ENCODE data around the gene CFAP92.

CFAP92 gene

DNA sequence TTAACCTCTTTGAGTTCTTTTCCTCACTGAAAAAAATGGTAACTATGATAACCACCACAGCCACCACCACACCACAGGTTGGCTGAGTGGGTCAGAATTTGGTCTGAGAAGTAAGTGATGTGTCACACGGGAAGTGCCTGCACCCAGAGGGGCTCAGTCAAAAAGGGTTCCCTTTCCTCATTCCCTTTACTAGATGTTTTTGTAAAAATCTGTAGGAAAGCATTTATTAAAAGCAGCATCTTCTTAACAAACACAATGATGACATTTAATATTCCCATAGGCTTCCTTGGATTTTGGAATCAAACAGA, 23.2 kb downstream of the CFAP92 start:
- H3K4me1 Mint-ChIP-seq: peaks cover 5% of the 10 kb centered on the region
- no peak overlapping the region for H3K27ac Mint-ChIP-seq
- H3K9me3 Mint-ChIP-seq: no peaks in the 10 kb centered on the region
- no peaks in the 10 kb centered on the region for H3K36me3 Mint-ChIP-seq (ENCODE audit: low read depth)
- TF ChIP-seq, protein P1, sequence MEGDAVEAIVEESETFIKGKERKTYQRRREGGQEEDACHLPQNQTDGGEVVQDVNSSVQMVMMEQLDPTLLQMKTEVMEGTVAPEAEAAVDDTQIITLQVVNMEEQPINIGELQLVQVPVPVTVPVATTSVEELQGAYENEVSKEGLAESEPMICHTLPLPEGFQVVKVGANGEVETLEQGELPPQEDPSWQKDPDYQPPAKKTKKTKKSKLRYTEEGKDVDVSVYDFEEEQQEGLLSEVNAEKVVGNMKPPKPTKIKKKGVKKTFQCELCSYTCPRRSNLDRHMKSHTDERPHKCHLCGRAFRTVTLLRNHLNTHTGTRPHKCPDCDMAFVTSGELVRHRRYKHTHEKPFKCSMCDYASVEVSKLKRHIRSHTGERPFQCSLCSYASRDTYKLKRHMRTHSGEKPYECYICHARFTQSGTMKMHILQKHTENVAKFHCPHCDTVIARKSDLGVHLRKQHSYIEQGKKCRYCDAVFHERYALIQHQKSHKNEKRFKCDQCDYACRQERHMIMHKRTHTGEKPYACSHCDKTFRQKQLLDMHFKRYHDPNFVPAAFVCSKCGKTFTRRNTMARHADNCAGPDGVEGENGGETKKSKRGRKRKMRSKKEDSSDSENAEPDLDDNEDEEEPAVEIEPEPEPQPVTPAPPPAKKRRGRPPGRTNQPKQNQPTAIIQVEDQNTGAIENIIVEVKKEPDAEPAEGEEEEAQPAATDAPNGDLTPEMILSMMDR (IDR thresholded peaks at IDR 0.05): no peak
- peaks cover 13% of the 10 kb centered on the region for H3K27me3 Mint-ChIP-seq (ENCODE audit: low read depth, poor library complexity)
- no peak overlapping the region for H3K4me3 Mint-ChIP-seq
- no peak for DNase-seq

DNA sequence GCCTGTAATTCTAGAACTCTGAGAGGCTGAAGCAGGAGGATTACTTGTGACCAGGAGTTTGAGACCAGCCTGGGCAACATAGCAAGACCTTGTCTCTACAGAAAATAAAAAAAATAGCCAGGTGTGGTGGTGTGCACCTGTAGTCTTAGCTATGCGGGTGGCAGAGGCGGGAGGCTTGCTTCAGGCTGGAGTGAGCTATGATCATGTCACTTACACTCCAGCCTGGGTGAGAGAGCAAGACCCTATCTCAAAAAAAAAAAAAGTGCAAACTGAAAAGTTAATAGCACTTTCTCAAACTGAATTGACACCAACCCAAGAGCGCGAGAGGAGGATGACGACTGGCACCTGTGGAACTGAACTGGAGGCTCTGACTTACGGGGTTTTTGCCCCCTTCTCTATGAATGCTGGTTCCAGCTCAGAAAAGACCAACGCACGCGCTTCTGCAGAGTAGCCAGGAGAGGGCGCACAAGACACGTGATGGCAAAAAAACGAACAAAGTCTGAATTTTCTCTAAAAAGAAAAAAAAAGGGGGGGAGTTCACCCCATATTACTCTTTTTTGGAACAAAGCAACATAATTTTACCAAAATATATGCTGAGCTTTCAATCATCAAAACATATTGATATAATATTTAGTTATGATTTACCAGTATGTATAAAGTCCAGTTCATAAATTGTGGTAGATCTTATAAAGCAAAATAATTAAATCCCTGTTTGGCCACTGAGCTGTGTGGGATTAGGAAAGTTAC, 23.7 kb downstream of the CFAP92 start:
- no peak overlapping the region for H3K27ac Mint-ChIP-seq
- no peak overlapping the region for H3K4me3 Mint-ChIP-seq
- H3K36me3 Mint-ChIP-seq (ENCODE audit: low read depth): no peaks in the 10 kb centered on the region
- H3K9me3 Mint-ChIP-seq: no peaks in the 10 kb centered on the region
- H3K4me1 Mint-ChIP-seq: peaks cover 5% of the 10 kb centered on the region
- TF ChIP-seq, protein P1 (IDR thresholded peaks at IDR 0.05): peak; percentile 94
- H3K27me3 Mint-ChIP-seq (ENCODE audit: low read depth, poor library complexity): peaks cover 14% of the 10 kb centered on the region
- peak; percentile 70 for DNase-seq

DNA sequence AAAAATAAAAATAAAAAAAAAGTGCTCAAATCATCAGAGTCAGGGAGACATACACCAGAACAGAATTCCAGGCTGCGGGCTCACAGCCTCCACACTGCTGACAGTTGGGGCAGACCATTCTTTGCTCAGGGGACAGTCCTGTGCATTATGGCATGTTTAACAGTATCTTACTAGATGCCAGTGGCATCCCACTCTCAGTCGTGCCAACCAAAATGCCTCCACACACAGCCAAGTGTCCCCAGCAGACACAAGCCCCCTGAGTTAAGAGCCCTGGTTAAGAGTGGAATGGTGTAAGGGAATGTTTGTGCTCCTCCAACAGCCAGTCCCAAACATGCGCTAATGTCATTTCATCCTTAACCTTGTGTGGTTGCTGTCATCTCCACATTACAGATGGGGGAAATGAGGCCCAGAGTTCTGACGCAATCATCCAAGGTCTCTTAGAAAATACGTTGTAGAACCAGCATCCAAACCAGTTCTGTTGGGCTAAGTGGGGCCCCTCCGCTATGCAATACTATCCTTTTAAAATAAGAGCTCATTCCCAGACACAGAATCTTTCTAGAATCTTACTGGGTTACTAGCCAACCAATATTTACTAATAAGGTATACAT, 26.0 kb downstream of the CFAP92 start:
- no peak for DNase-seq
- no peaks in the 10 kb centered on the region for H3K9me3 Mint-ChIP-seq
- TF ChIP-seq, protein P1 (IDR thresholded peaks at IDR 0.05): no peak
- H3K36me3 Mint-ChIP-seq (ENCODE audit: low read depth): no peaks in the 10 kb centered on the region
- H3K4me3 Mint-ChIP-seq: no peak overlapping the region
- peaks cover 18% of the 10 kb centered on the region for H3K27me3 Mint-ChIP-seq (ENCODE audit: low read depth, poor library complexity)
- peaks cover 5% of the 10 kb centered on the region for H3K4me1 Mint-ChIP-seq
- no peak overlapping the region for H3K27ac Mint-ChIP-seq

DNA sequence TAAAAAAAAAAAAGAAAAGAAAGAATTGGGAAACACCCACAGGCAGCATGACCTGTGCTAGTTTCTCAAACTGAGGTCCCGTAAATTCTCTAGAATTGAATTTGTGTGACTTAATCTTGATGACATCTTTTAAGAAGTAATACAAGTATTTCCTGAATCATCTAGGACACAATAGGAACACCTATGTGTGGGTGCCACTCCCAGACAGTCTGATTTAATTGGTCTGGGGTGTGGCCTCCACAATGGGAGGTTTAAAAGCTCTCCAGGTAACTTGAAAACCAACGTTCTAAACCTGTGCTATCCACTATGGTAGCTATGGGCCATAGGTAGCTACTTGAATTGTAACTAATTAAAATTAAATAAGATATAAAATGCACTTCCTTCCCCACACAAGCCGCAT, 28.1 kb downstream of the CFAP92 start:
- no peaks in the 10 kb centered on the region for H3K36me3 Mint-ChIP-seq (ENCODE audit: low read depth)
- no peak overlapping the region for H3K4me3 Mint-ChIP-seq
- TF ChIP-seq, protein P1 (IDR thresholded peaks at IDR 0.05): no peak
- peaks cover 2% of the 10 kb centered on the region for H3K9me3 Mint-ChIP-seq
- H3K27ac Mint-ChIP-seq: no peak overlapping the region
- H3K27me3 Mint-ChIP-seq (ENCODE audit: low read depth, poor library complexity): peaks cover 25% of the 10 kb centered on the region
- DNase-seq: no peak
- no peaks in the 10 kb centered on the region for H3K4me1 Mint-ChIP-seq

DNA sequence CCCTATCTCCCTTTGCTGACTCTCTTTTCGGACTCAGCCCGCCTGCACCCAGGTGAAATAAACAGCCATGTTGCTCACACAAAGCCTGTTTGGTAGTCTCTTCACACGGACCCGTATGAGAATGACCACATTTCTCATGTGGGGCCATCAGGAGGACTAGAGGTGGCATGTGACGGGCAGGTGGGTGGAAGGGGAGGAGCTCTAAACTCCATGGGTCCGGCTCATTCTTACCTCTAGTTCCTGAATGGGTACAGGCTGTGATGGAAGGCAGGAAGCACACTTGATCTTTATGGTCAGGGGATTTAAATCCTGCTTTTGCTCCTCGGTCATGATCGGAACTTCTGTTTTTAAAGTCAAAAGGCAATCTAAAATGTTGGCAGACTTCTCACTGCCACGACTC, 28.6 kb downstream of the CFAP92 start:
- Mint-ChIP-seq H3K27ac (no peak overlapping the region), H3K9me3 (peaks cover 6% of the 10 kb centered on the region), H3K4me3 (no peak overlapping the region)

More for the DNA sequence above, 28.6 kb downstream of the CFAP92 start:
- peaks cover 28% of the 10 kb centered on the region for H3K27me3 Mint-ChIP-seq (ENCODE audit: low read depth, poor library complexity)
- H3K36me3 Mint-ChIP-seq (ENCODE audit: low read depth): no peaks in the 10 kb centered on the region
- TF ChIP-seq, protein P1 (IDR thresholded peaks at IDR 0.05): no peak
- H3K4me1 Mint-ChIP-seq: no peaks in the 10 kb centered on the region
- DNase-seq: no peak
